Measurements from ENCODE around the gene AATK.
"Not testable (repeated sequence)": the region's sequence is repeated elsewhere in the genome, so short reads cannot be mapped to it uniquely, and the experiment has no call there.

The AATK gene

GRCh38 chr17:81147701-81148100 lies 18.3 kb downstream of the AATK start:
- DNase-seq: no peak

GRCh38 chr17:81146208-81146607 lies 19.8 kb downstream of the AATK start:
- not testable (repeated sequence) for DNase-seq

DNA sequence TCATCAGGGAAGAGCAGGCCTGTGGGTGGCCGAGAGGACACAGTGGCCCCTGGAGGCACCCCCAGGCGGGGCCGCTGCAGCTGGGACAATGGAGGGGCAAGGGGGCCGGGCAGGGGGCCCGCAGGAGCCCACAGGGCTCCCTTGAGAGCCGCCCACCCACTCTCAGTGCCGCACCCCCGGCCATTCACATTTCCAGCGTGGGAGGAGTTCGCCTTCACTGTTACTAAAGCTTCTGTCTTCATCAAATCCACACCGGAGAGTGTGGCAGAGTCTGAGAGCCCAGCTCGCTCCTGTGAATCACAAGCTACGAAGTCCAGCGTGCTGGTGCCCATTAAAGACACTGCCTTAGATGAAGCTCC lies 21.6 kb downstream of the AATK start:
- peak in 1 of 51 donors; percentile 23 for DNase-seq

GRCh38 chr17:81143717-81144422 lies 22.2 kb downstream of the AATK start:
- no peak for DNase-seq

GRCh38 chr17:81143200-81143527 lies 22.9 kb downstream of the AATK start:
- no peak for DNase-seq

DNA sequence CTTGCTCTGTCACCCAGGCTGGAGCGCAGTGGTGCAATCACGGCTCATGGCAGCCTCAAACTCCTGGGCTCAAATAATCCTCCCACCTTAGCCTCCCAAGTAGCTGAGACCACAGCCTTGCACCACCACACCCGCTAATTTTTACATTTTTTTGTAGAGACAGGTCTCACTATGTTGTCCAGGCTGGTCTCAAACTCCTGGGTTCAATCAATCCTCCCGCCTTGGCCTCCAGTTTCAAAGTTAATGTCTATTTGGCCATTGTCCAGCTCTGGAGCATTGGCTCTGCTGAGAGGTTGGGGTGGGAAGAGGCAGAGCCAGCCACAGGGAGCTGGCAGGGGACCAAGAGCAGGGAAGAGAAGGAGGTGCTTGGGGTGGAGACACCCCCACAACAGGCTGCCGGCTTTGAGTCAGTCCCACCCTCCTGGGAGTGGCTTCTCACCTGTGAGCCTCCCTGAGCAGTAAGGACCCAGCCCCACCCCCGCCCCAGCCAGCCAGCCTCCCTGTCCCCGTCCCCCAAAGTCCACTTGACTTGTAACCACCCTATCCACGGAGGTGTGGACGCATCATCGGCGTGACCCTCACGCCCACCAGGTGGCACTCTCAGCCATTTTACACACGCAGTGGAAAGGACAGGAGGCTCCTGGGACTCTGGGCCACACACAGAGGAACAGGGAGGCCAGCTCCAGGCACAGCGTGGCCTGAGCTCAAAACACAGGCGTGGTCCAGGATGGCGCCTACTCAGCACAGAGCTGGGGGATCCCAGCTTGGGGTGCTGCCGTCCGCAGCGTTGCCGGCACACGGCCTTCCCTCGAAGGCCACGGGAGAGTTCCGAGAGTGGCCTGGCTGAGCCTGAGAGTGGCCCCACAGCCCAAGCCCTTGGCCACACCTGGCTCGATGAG lies 23.5 kb downstream of the AATK start:
- DNase-seq: peak in 49 of 51 donors; percentile 10 to 89 (median 63)

GRCh38 chr17:81140695-81141094 lies 25.3 kb downstream of the AATK start:
- no peak for DNase-seq

- DNase-seq: peak in 1 of 51 donors; percentile 29
Measured at GRCh38 chr17:81140018-81140417, 26.0 kb downstream of the AATK start.

DNA sequence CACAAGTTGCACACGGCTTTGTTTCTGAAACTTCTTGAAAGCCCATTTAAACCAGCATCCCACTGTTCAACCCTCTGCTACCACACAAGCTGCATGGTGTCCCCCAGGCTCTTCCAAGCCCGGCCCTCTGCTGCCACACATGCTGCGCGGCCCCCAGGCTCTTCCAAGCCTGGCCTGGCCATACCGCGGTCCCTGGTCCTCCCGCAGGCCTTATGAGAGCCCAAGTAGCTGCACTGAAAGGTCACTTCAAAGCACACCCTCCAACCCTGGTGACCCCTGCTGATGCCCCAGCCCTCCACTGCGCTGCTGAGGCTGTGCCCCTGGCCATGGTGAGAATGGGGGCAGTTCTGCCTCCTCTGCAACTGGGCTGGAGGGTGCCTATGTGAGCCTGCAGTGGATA lies 26.6 kb downstream of the AATK start:
- DNase-seq: no peak

DNA sequence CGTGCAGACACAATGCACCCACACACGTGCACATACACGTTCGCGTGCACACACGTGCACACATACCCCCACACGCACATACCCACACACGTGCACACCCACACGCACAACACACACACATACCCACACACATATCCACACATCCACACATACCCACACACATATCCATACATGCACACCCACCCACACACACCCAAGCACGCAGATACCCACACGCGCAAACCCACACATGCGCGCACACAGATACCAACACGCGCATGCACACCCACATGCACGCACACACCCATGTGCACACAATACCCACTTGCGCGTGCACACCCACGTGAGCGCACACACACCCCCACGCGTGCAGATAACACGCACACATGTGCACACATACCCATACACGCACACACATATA lies 27.5 kb downstream of the AATK start:
- DNase-seq: no peak

DNA sequence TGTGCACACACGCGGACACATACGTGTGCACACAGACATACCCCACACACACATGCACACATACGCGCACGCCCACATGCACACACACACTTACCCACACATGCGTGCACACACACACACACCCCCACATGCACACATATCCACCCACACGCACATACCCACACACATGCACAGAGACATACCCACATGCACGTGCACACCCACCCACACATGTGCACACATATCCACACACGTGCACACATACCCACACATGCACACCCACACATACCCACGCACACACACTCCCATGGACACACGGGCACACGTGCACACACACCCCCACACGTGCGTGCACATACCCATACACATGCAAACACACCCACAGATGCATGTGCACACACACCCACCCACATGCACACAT lies 27.9 kb downstream of the AATK start:
- DNase-seq: no peak

GRCh38 chr17:81137248-81137647 lies 28.8 kb downstream of the AATK start:
- no peak for DNase-seq

GRCh38 chr17:81136366-81136765 lies 29.7 kb downstream of the AATK start:
- no peak for DNase-seq

DNA sequence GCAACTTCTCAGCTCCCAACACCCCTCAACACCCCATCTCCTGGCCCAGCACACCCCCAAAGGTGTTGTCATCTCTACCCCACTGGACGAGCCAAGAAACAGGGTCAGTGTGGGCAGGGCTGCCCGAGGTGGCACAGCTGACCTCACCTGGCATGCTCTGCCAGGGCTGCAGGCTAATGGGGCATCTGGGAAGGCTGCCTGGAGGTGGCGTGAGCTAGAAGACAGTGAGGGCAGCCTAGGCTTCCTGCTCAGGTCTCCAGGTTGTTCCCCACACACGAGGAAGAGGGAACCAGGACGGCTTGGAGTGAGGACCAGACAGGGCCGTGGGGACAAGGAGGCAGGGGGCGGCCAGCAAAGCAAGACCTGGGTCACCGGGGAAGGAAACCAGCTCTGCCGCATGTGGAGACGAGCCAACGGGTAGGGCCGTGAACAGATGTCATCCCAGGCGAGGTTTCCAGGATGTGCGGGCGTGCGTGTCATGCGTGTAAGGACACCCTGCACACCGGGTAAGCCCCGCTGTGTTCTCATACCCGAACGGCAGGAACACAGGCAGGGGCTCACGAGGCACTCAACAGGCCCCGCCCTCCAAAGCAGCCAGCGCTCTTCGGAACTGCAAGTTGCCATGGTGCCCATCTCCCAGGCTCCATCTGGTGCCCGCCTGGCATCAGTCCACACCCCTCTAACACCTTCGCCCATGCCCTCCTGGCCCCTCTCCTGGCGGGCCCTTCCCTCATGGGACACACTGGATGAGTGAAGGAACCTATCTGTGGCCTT lies 30.3 kb downstream of the AATK start:
- DNase-seq: peak in 30 of 51 donors; percentile 18 to 75 (median 50)

GRCh38 chr17:81134064-81134781 lies 31.8 kb downstream of the AATK start:
- DNase-seq: no peak

GRCh38 chr17:81132770-81133723 lies 33.0 kb downstream of the AATK start:
- DNase-seq: peak in 5 of 51 donors; percentile 24 to 43 (median 33)

GRCh38 chr17:81132197-81132540 lies 33.9 kb downstream of the AATK start:
- DNase-seq: no peak

DNA sequence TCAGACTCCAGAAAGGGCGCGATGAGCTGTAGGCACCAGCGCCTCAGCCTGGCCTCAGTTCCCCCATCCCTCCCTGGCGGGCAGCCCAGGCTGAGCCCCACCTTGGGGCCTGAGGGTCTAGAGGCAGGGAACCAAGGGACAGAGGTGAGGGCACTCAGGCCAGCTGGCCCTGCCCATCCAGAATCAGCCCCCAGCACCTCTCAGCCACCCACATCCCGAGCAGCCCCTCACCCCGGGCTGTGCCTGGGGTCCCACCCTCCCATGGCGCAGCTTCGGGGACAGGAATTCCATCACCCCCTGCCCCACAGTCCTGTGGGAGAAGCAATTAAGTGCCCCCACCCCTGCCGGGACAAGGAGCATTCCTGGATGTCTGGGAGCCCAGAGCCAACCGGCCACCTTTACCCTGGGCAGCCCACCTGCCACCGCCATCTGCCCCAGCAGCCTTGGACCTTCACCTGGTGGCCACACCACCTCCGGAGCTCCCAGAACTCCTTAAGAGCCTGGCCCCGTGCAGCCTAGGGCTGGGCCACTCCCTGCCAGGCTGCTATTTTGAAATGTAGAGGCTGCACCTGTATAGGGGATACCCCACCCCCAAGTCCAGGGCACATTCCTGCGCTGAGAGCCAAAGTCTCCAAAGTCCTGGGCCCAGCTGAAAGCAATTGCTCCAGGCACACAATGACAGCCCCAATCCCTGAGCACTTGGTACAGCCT lies 34.4 kb downstream of the AATK start:
- no peak for DNase-seq
